OCI-LY3 (cell line): ENCODE results near the gene UNCX.

Experiments used
- CTCF ChIP-seq: fragments of 200-600, 300-600 bp; sonication (generic); IDR thresholded peaks from 2 replicates; pipeline ENCODE4 v1.5.1; 2014; ENCODE audit warnings: antibody characterized with exemption, low read length, low read depth
- EZH2phosphoT487 ChIP-seq: fragments of 200-600 bp; shearing (Covaris generic); IDR thresholded peaks from 2 replicates; pipeline ENCODE4 v1.6.1; 2018; ENCODE audit warnings: antibody characterized with exemption, mixed run types, low read depth

- no peak for TF ChIP-seq CTCF
- no peak for TF ChIP-seq EZH2phosphoT487
These were observed 14.0 kb upstream of the UNCX start for GRCh38 chr7:1218541-1219165.
